H1 (cell line): Measurements from ENCODE around the gene DSCAM. TPM values are rescaled to one million over a fixed set of nuclear protein-coding genes. Genes with fewer than 3 reads are reported as not detected.

Experiments
- CHD7 ChIP-seq: fragments of 300-600 bp; sonication (generic); IDR thresholded peaks from 2 replicates; pipeline ENCODE4 v1.7.1; 2012; ENCODE audit warnings: low read length, moderate library complexity, mild to moderate bottlenecking, inconsistent platforms; ENCODE audit not compliant: insufficient replicate concordance
- GABPA ChIP-seq: IDR thresholded peaks from 2 replicates; pipeline ENCODE4 v1.6.1; 2011; ENCODE audit warnings: mild to moderate bottlenecking, low read length, moderate library complexity, borderline replicate concordance; ENCODE audit not compliant: insufficient read depth
- HDAC6 ChIP-seq: IDR thresholded peaks from one replicate; pipeline ENCODE4 v1.7.1; 2012; ENCODE audit warnings: low read depth, mild to moderate bottlenecking, inconsistent platforms, low read length, moderate library complexity
- SUZ12 ChIP-seq: fragments of 200-600 bp; sonication (generic); IDR thresholded peaks from 2 replicates; pipeline ENCODE4 v1.6.1; 2012; ENCODE audit warnings: mild to moderate bottlenecking, inconsistent platforms, low read length, moderate library complexity, mixed read lengths
- TAF1 ChIP-seq: IDR thresholded peaks from 2 replicates; pipeline ENCODE4 v1.6.1; 2011; ENCODE audit warnings: mild to moderate bottlenecking, low read depth, low read length
- polyA plus RNA-seq, 7 experiments: library from polyadenylated mRNA; depleted of rRNA in 3 of 7; stranded (reverse) in 5 of 7; unstranded in 2 of 7; fragments of >200 nt in 5 of 7; fragments of 200-250 nt in 2 of 7; gene quantifications; 1 replicate in 5 of 7; 2 replicates in 1 of 7; 4 replicates in 1 of 7; pipeline versions ENCODE4 v1.2.1 to v1.2.3, GENCODE V29; 2011 to 2013; ENCODE audit warnings: missing spikeins in 2 of 7, mixed read lengths in 2 of 7
- total RNA-seq: library from RNA; stranded (reverse); fragmentation: NEBNext Ultra II Directional; extraction: Animal tissue kit (Norgen Biotek cat#: 25700); gene quantifications from 2 replicates; pipeline ENCODE4 v1.2.1, GENCODE V29; 2021

DSCAM gene
- total and polyA plus RNA-seq, 2 of the 8 experiments (the other 6 are each of a cell fraction or from before 2014, with no cell fraction given) = 0.02 to 0.15 TPM

GRCh38 chr21:40345711-40346321 lies 501.1 kb downstream of the DSCAM start (continued):
- TF ChIP-seq CHD7 (no peak), HDAC6 (no peak), TAF1 (no peak), SUZ12 (no peak), GABPA (no peak)
